AG08395 (cell line): ENCODE results near the gene NIPSNAP2.
"Not testable (repeated sequence)": the region's sequence is repeated elsewhere in the genome, so short reads cannot be mapped to it uniquely, and the experiment has no call there.

Experiments used
- DNase-seq: peaks from one replicate; pipeline ENCODE4 v3.0.0; 2012; ENCODE audit warnings: mixed read lengths, low spot score

Gene NIPSNAP2

GRCh38 chr7:56047446-56048116 lies 83.2 kb downstream of the NIPSNAP2 start:
- DNase-seq: not testable (repeated sequence)

GRCh38 chr7:56048245-56048644 lies 83.9 kb downstream of the NIPSNAP2 start:
- DNase-seq: no peak

GRCh38 chr7:56048763-56049162 lies 84.4 kb downstream of the NIPSNAP2 start:
- DNase-seq: not testable (repeated sequence)
